HepG2 (cell line): ENCODE results near the gene ARL5C. TPM values are rescaled to one million over a fixed set of nuclear protein-coding genes. Genes with fewer than 3 reads are reported as not detected.
A peak's percentile ranks its signal among the peaks of the same experiment; 100 is the strongest.

ENCODE experiments used
- DZIP1 ChIP-seq: sonication (generic); formaldehyde crosslinking; IDR thresholded peaks from 2 replicates; pipeline ENCODE4 v1.5.0; 2020; ENCODE audit warnings: mild to moderate bottlenecking, missing genetic modification reagents
- FOXC1 ChIP-seq: sonication (generic); formaldehyde crosslinking; IDR thresholded peaks from 2 replicates; pipeline ENCODE4 v1.8.0; 2022; ENCODE audit warnings: mild to moderate bottlenecking, missing genetic modification reagents, borderline replicate concordance
- FOXO4 ChIP-seq: sonication (generic); formaldehyde crosslinking; conservative IDR thresholded peaks from 2 replicates; pipeline ENCODE4 v1.8.1; 2023; ENCODE audit warnings: missing genetic modification reagents
- KAT2B ChIP-seq: fragments of 150-350 bp; IDR thresholded peaks from 2 replicates; pipeline ENCODE4 v1.6.1; 2014; ENCODE audit warnings: low read depth, low read length, borderline replicate concordance
- ONECUT2 ChIP-seq: sonication (generic); formaldehyde crosslinking; IDR thresholded peaks from 2 replicates; pipeline ENCODE4 v1.4.0; 2020; ENCODE audit warnings: missing genetic modification reagents
- POLR2AphosphoS5 ChIP-seq: IDR thresholded peaks from 2 replicates; pipeline ENCODE4 v1.6.1; 2012; ENCODE audit warnings: low read depth, low read length
- PRDM10 ChIP-seq: sonication (generic); formaldehyde crosslinking; IDR thresholded peaks from 2 replicates; pipeline ENCODE4 v1.4.0; 2020; ENCODE audit warnings: low read depth, missing genetic modification reagents
- RARA ChIP-seq: IDR thresholded peaks from 2 replicates; pipeline ENCODE4 v1.6.1; 2016; ENCODE audit warnings: missing genetic modification reagents, missing compliant biosample characterization
- ZBTB42 ChIP-seq: sonication (generic); formaldehyde crosslinking; IDR thresholded peaks from 2 replicates; pipeline ENCODE4 v1.5.0; 2020; ENCODE audit warnings: mild to moderate bottlenecking, missing genetic modification reagents
- ZIK1 ChIP-seq: sonication (generic); formaldehyde crosslinking; IDR thresholded peaks from 2 replicates; pipeline ENCODE4 v1.5.0; 2020; ENCODE audit warnings: mild to moderate bottlenecking, low read depth, missing genetic modification reagents, borderline replicate concordance
- ZNF256 ChIP-seq: sonication (generic); formaldehyde crosslinking; conservative IDR thresholded peaks from 2 replicates; pipeline ENCODE4 v1.4.0; 2020; ENCODE audit warnings: missing genetic modification reagents
- ZNF292 ChIP-seq: sonication (generic); formaldehyde crosslinking; IDR thresholded peaks from 2 replicates; pipeline ENCODE4 v1.8.1; 2022; ENCODE audit warnings: mild to moderate bottlenecking, low read depth, missing genetic modification reagents, borderline replicate concordance
- ZNF468 ChIP-seq: sonication (generic); formaldehyde crosslinking; IDR thresholded peaks from 2 replicates; pipeline ENCODE4 v1.8.0; 2022; ENCODE audit warnings: mild to moderate bottlenecking, moderate library complexity, missing genetic modification reagents
- ZNF550 ChIP-seq: sonication (generic); formaldehyde crosslinking; IDR thresholded peaks from 2 replicates; pipeline ENCODE4 v1.4.0; 2020; ENCODE audit warnings: mild to moderate bottlenecking, missing genetic modification reagents, borderline replicate concordance
- ZNF552 ChIP-seq: sonication (generic); formaldehyde crosslinking; IDR thresholded peaks from 2 replicates; pipeline ENCODE4 v1.9.0; 2022; ENCODE audit warnings: missing genetic modification reagents, mild to moderate bottlenecking, borderline replicate concordance
- ZSCAN30 ChIP-seq: sonication (generic); formaldehyde crosslinking; IDR thresholded peaks from 2 replicates; pipeline ENCODE4 v1.5.0; 2020; ENCODE audit warnings: mild to moderate bottlenecking, missing genetic modification reagents
- polyA plus RNA-seq, 8 experiments: library from polyadenylated mRNA; depleted of rRNA in 3 of 8; stranded (reverse) in 7 of 8; unstranded in 1 of 8; fragments of >200 nt; fragmentation: Illumina TruSeq in 4 of 8; extraction: Trizol in 4 of 8; gene quantifications; 2 replicates each; pipeline versions ENCODE4 v1.2.1 to v1.2.3, GENCODE V29; 2011 to 2016; ENCODE audit warnings: low read depth in 4 of 8, missing spikeins in 1 of 8, mixed read lengths in 1 of 8; ENCODE audit not compliant: insufficient read depth in 1 of 8
- total RNA-seq, 5 experiments: library from RNA; depleted of rRNA; stranded (reverse); fragments of >200 nt; fragmentation: Illumina TruSeq; extraction: Trizol; gene quantifications; 2 replicates each; pipeline ENCODE4 v1.2.3, GENCODE V29; 2016; ENCODE audit warnings: low read depth in 1 of 5
- TF ChIP-seq, protein P1 (sequence below): sonication (generic); formaldehyde crosslinking; IDR thresholded peaks from 2 replicates; pipeline ENCODE4 v1.4.0; 2020; ENCODE audit warnings: missing genetic modification reagents, borderline replicate concordance

ARL5C gene
- total and polyA plus RNA-seq, 2 of the 13 experiments (the other 11 are each of a cell fraction or from before 2014, with no cell fraction given), result not detected

- peak; percentile 99 for TF ChIP-seq PRDM10 (CRISPR knock-in tag)
- TF ChIP-seq FOXO4 (CRISPR knock-in tag), result peak; percentile 99
- TF ChIP-seq ZNF550 (CRISPR knock-in tag), result no peak
- no peak for TF ChIP-seq ZNF292 (CRISPR knock-in tag)
- TF ChIP-seq DZIP1 (CRISPR knock-in tag), result peak; percentile 12; the same call in 1 of the 2 replicates
- TF ChIP-seq ZBTB42 (CRISPR knock-in tag), result no peak
- peak; percentile 95 for TF ChIP-seq FOXC1
- TF ChIP-seq RARA (CRISPR knock-in tag), result peak; percentile 22; the same call in 1 of the 2 replicates
- TF ChIP-seq ONECUT2 (CRISPR knock-in tag), result no peak
- TF ChIP-seq, protein P1, sequence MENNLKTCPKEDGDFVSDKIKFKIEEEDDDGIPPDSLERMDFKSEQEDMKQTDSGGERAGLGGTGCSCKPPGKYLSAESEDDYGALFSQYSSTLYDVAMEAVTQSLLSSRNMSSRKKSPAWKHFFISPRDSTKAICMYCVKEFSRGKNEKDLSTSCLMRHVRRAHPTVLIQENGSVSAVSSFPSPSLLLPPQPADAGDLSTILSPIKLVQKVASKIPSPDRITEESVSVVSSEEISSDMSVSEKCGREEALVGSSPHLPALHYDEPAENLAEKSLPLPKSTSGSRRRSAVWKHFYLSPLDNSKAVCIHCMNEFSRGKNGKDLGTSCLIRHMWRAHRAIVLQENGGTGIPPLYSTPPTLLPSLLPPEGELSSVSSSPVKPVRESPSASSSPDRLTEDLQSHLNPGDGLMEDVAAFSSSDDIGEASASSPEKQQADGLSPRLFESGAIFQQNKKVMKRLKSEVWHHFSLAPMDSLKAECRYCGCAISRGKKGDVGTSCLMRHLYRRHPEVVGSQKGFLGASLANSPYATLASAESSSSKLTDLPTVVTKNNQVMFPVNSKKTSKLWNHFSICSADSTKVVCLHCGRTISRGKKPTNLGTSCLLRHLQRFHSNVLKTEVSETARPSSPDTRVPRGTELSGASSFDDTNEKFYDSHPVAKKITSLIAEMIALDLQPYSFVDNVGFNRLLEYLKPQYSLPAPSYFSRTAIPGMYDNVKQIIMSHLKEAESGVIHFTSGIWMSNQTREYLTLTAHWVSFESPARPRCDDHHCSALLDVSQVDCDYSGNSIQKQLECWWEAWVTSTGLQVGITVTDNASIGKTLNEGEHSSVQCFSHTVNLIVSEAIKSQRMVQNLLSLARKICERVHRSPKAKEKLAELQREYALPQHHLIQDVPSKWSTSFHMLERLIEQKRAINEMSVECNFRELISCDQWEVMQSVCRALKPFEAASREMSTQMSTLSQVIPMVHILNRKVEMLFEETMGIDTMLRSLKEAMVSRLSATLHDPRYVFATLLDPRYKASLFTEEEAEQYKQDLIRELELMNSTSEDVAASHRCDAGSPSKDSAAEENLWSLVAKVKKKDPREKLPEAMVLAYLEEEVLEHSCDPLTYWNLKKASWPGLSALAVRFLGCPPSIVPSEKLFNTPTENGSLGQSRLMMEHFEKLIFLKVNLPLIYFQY, result no peak
- no peak for TF ChIP-seq ZNF468 (CRISPR knock-in tag)
- peak; percentile 91; the same call in 1 of the 2 replicates for TF ChIP-seq ZIK1 (CRISPR knock-in tag)
- TF ChIP-seq ZNF256 (CRISPR knock-in tag), result no peak
- peak; percentile 96 for TF ChIP-seq POLR2AphosphoS5
- peak; percentile 77; the same call in 1 of the 2 replicates for TF ChIP-seq ZNF552 (CRISPR knock-in tag)
- TF ChIP-seq KAT2B, result no peak
- peak; percentile 86; the same call in 1 of the 2 replicates for TF ChIP-seq ZSCAN30 (CRISPR knock-in tag)
These were observed 34.3 kb upstream of the ARL5C start, which contains the start of gene RPL19 (continued) for GRCh38 chr17:39200070-39200879.
